Measurements from ENCODE around the gene MTHFSD. TPM values are rescaled to one million over a fixed set of nuclear protein-coding genes. Genes with fewer than 3 reads are reported as not detected.

The MTHFSD gene
- total and polyA plus RNA-seq, 12 donors: 7.6 to 22.2 (median 17.6) TPM

- 18 to 29% (median 25%) methylated on average over 18 of the region's 18 CpGs for WGBS, 4 donors
- H3K4me3 ChIP-seq: no peak overlapping the region
- DNase-seq: no peak
- no peak overlapping the region for H3K27ac ChIP-seq
- TF ChIP-seq POLR2A (IDR thresholded peaks at IDR 0.05) (no peak), CTCF (IDR thresholded peaks at IDR 0.05) (no peak)
- H3K4me1 ChIP-seq (replicated peaks in 1 of 2): peaks cover 5 to 15% of the 10 kb centered on the region in 2 donors
- H3K36me3 ChIP-seq (replicated peaks in 1 of 2): no peaks in the 10 kb centered on the region
- H3K9me3 ChIP-seq (replicated peaks in 1 of 3): no peaks in the 10 kb centered on the region
- intact Hi-C loops (cut with DNase I): loop anchor here (5.0 to 10.0 kb wide), 4 partner anchors 170 to 690 kb away; no protein-coding TSS in a partner anchor
- H3K27me3 ChIP-seq: peaks cover 88% of the 10 kb centered on the region
Measured at GRCh38 chr16:86514481-86515376, 40.3 kb downstream of the MTHFSD start.

- Histone ChIP-seq H3K4me1 (replicated peaks in 1 of 2) (peaks cover 8 to 26% of the 10 kb centered on the region in 2 donors), H3K27me3 (peaks cover 95% of the 10 kb centered on the region)
Measured at GRCh38 chr16:86513471-86514277, 41.4 kb downstream of the MTHFSD start.

GRCh38 chr16:86512860-86513470 lies 42.1 kb downstream of the MTHFSD start:
- 12 to 33% (median 23%) methylated on average over 12 to 29 of the region's 29 CpGs for WGBS, 4 donors
- no peak for DNase-seq
- Histone ChIP-seq H3K4me3 (no peak overlapping the region), H3K9me3 (replicated peaks in 1 of 3) (no peaks in the 10 kb centered on the region), H3K36me3 (replicated peaks in 1 of 2) (no peaks in the 10 kb centered on the region), H3K27ac (no peak overlapping the region), H3K4me1 (replicated peaks in 1 of 2) (peaks cover 12 to 32% of the 10 kb centered on the region in 2 donors), H3K27me3 (peaks cover 97% of the 10 kb centered on the region)
- TF ChIP-seq POLR2A (IDR thresholded peaks at IDR 0.05): no peak
- no peak for TF ChIP-seq CTCF (IDR thresholded peaks at IDR 0.05)
- intact Hi-C loops (cut with DNase I): loop anchor here (10.0 kb wide), 2 partner anchors 168 to 688 kb away; no protein-coding TSS in a partner anchor

More at GRCh38 chr16:86513471-86514277, 41.4 kb downstream of the MTHFSD start:
- Histone ChIP-seq H3K36me3 (replicated peaks in 1 of 2) (no peaks in the 10 kb centered on the region), H3K9me3 (replicated peaks in 1 of 3) (no peaks in the 10 kb centered on the region), H3K27ac (no peak overlapping the region), H3K4me3 (no peak overlapping the region)
- intact Hi-C loops (cut with DNase I): loop anchor here (10.0 kb wide), 2 partner anchors 169 to 689 kb away; no protein-coding TSS in a partner anchor
- TF ChIP-seq POLR2A (IDR thresholded peaks at IDR 0.05) (no peak), CTCF (IDR thresholded peaks at IDR 0.05) (no peak)
- DNase-seq: no peak
- WGBS, 4 donors: 27 to 35% (median 27%) methylated on average over 35 of the region's 35 CpGs
